Right lobe of liver (tissue), 6 donors: Measurements from ENCODE around the gene CFAP46. TPM values are rescaled to one million over a fixed set of nuclear protein-coding genes. Genes with fewer than 3 reads are reported as not detected.

Experiments used
- ATAC-seq, 4 donors: fragments of 200-7000 bp; cut with Tn5 transposase; one replicate each; pipeline ENCODE4 v1.9.1; 2020; ENCODE audit warnings: mild to moderate bottlenecking in 4 of 4, moderate library complexity in 4 of 4
- DNase-seq, 3 donors: peaks; one replicate each; pipeline ENCODE4 v3.0.0-alpha.2; 2020
- H3K27ac ChIP-seq, 3 donors: fragments of 200-600 bp; one replicate each; pipeline ENCODE4 v1.8.0; 2022
- H3K27me3 ChIP-seq, 2 donors: fragments of 200-600 bp; one replicate each; pipeline ENCODE4 v1.8.0; 2022
- H3K36me3 ChIP-seq, 4 donors: fragments of 200-600 bp; sonication (generic) in 1 of 4; one replicate each; pipeline versions ENCODE4 v1.5.1 to v1.8.0; 2017 to 2022; ENCODE audit warnings: control low read depth in 1 of 4
- H3K4me1 ChIP-seq, 4 donors: fragments of 200-600 bp; sonication (generic) in 1 of 4; one replicate each; pipeline versions ENCODE4 v1.5.1 to v1.8.0; 2017 to 2022; ENCODE audit warnings: control low read depth in 1 of 4
- H3K4me3 ChIP-seq, 3 donors: fragments of 200-600 bp; one replicate each; pipeline ENCODE4 v1.8.0; 2022
- H3K9me3 ChIP-seq, 4 donors: fragments of 200-600 bp; sonication (generic) in 1 of 4; one replicate each; pipeline versions ENCODE4 v1.5.1 to v1.8.0; 2017 to 2022; ENCODE audit warnings: control low read depth in 1 of 4
- CTCF ChIP-seq, 4 donors: fragments of 200-600 bp in 3 of 4; fragments of 450-650 bp in 1 of 4; IDR thresholded peaks; one replicate each; pipeline versions ENCODE4 v1.5.1 to v1.8.0; 2016 to 2022; ENCODE audit warnings: antibody characterized with exemption in 4 of 4, mild to moderate bottlenecking in 2 of 4
- POLR2A ChIP-seq: fragments of 450-650 bp; IDR thresholded peaks from one replicate; pipeline ENCODE4 v1.6.1; 2017; ENCODE audit warnings: antibody characterized with exemption, mild to moderate bottlenecking
- WGBS: methylation state at CpG from one replicate; pipeline ENCODE4 v1.1.6; 2018; ENCODE audit warnings: low coverage, low lambda C conversion rate; ENCODE audit not compliant: insufficient coverage; ENCODE audit errors: missing lambda C conversion rate; 5-methylcytosine and 5-hydroxymethylcytosine counted together
- intact Hi-C, 2 donors: fragments of 100-400 bp; cut with DNase I; formaldehyde crosslinking; loops; one replicate each; pipeline versions ENCODE4 v1.11.2 to v1.14.1; 2022
- total RNA-seq, 6 experiments: library from RNA; depleted of rRNA in 2 of 6; stranded (reverse); fragments of >200 nt in 2 of 6; fragmentation: NEBNext Ultra II Directional in 3 of 6; extraction: Animal tissue kit (Norgen Biotek cat#: 25700) in 3 of 6; gene quantifications; one replicate each; pipeline versions ENCODE4 v1.1.0 to v1.2.4, GENCODE V29; 2016 to 2023
- donor health status: DM: no; HTN: yes; CAD: no.
- donor health status: DM: no; HTN: no; CAD: no.
- donor health status: DM: no; HTN: no; CAD: no.
- donor health status: DM: no; HTN: yes; CAD: no.
- donor health status: DM: no; HTN: yes; CAD: no.

The CFAP46 gene
- total RNA-seq, 6 experiments from 2014 or later = 0.16 to 0.67 (median 0.32) TPM

- ATAC-seq (no peak), DNase-seq (peak in 1 of 3 donors; percentile 49)
- no peak for TF ChIP-seq CTCF (IDR thresholded peaks at IDR 0.05)
- no peak for TF ChIP-seq POLR2A
- WGBS = 82% methylated on average over 9 of the region's 39 CpGs
- Histone ChIP-seq H3K4me3 (no peak overlapping the region), H3K36me3 (no peaks in the 10 kb centered on the region), H3K27me3 (no peaks in the 10 kb centered on the region), H3K9me3 (no peaks in the 10 kb centered on the region), H3K4me1 (no peaks in the 10 kb centered on the region), H3K27ac (no peak overlapping the region)
- intact Hi-C loops = no loop called here
These were observed 132.1 kb downstream of the CFAP46 start for GRCh38 chr10:132810141-132810806.

GRCh38 chr10:132809232-132810140 is 132.9 kb downstream of the CFAP46 start:
- Histone ChIP-seq H3K27ac (no peak overlapping the region), H3K27me3 (no peaks in the 10 kb centered on the region), H3K36me3 (no peaks in the 10 kb centered on the region), H3K9me3 (no peaks in the 10 kb centered on the region), H3K4me1 (no peaks in the 10 kb centered on the region), H3K4me3 (no peak overlapping the region)
- no peak for ATAC-seq
- intact Hi-C loops = no loop called here
- peak in 1 of 3 donors; percentile 48 for DNase-seq
- WGBS = 71% methylated on average over 10 of the region's 38 CpGs
- TF ChIP-seq CTCF (IDR thresholded peaks at IDR 0.05) = no peak
- TF ChIP-seq POLR2A = no peak

GRCh38 chr10:132808383-132809231 is 133.8 kb downstream of the CFAP46 start:
- intact Hi-C loops = no loop called here
- Histone ChIP-seq H3K9me3 (no peaks in the 10 kb centered on the region), H3K4me1 (no peaks in the 10 kb centered on the region), H3K27me3 (no peaks in the 10 kb centered on the region), H3K4me3 (no peak overlapping the region), H3K36me3 (no peaks in the 10 kb centered on the region), H3K27ac (no peak overlapping the region)
- ATAC-seq (no peak), DNase-seq (peak in 2 of 3 donors; percentile 16 to 42)
- 39% methylated on average over 7 of the region's 42 CpGs for WGBS
- TF ChIP-seq CTCF (IDR thresholded peaks at IDR 0.05) (no peak), POLR2A (no peak)

- peak in 1 of 3 donors; percentile 47 for DNase-seq
- H3K4me3 ChIP-seq = no peak overlapping the region
- WGBS = 40% methylated on average over 1 of the region's 27 CpGs
- intact Hi-C loops = no loop called here
- H3K27ac ChIP-seq = no peak overlapping the region
- TF ChIP-seq POLR2A = no peak
- no peak for TF ChIP-seq CTCF (IDR thresholded peaks at IDR 0.05)
- H3K36me3 ChIP-seq = no peaks in the 10 kb centered on the region
- H3K27me3 ChIP-seq = no peaks in the 10 kb centered on the region
- no peak for ATAC-seq
- H3K9me3 ChIP-seq = no peaks in the 10 kb centered on the region
- no peaks in the 10 kb centered on the region for H3K4me1 ChIP-seq
These were observed 134.7 kb downstream of the CFAP46 start for GRCh38 chr10:132807621-132808049.
